Measurements from ENCODE around the gene CCL16.
A peak's percentile ranks its signal among the peaks of the same experiment; 100 is the strongest.

CCL16 gene

DNA sequence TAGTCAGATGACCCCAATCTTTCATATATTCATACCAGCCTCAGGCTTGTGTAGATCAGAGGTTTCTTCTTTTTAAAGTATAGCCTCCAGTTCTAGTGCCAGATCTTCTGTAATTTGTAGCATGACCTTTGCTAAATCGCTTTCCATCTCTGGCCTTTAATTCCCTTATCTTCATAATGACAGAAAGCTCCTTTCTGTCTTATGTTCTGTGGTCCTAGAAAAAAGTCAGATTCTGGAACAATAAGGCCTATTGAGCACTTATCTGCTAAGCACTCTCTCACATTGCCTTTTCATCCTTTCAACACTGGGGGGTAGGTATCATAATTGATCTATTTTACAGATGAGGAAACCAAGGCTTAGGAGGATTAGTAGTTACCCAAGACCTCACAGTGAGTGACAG is 9.2 kb downstream of the CCL16 start:
- no peak for TF ChIP-seq SPI1 (IDR thresholded peaks at IDR 0.05; ENCODE audit: borderline replicate concordance, low read depth)
- TF ChIP-seq, protein P1, sequence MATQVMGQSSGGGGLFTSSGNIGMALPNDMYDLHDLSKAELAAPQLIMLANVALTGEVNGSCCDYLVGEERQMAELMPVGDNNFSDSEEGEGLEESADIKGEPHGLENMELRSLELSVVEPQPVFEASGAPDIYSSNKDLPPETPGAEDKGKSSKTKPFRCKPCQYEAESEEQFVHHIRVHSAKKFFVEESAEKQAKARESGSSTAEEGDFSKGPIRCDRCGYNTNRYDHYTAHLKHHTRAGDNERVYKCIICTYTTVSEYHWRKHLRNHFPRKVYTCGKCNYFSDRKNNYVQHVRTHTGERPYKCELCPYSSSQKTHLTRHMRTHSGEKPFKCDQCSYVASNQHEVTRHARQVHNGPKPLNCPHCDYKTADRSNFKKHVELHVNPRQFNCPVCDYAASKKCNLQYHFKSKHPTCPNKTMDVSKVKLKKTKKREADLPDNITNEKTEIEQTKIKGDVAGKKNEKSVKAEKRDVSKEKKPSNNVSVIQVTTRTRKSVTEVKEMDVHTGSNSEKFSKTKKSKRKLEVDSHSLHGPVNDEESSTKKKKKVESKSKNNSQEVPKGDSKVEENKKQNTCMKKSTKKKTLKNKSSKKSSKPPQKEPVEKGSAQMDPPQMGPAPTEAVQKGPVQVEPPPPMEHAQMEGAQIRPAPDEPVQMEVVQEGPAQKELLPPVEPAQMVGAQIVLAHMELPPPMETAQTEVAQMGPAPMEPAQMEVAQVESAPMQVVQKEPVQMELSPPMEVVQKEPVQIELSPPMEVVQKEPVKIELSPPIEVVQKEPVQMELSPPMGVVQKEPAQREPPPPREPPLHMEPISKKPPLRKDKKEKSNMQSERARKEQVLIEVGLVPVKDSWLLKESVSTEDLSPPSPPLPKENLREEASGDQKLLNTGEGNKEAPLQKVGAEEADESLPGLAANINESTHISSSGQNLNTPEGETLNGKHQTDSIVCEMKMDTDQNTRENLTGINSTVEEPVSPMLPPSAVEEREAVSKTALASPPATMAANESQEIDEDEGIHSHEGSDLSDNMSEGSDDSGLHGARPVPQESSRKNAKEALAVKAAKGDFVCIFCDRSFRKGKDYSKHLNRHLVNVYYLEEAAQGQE (IDR thresholded peaks at IDR 0.05; ENCODE audit: insufficient replicate concordance, low read depth): no peak
- TF ChIP-seq, protein P2, sequence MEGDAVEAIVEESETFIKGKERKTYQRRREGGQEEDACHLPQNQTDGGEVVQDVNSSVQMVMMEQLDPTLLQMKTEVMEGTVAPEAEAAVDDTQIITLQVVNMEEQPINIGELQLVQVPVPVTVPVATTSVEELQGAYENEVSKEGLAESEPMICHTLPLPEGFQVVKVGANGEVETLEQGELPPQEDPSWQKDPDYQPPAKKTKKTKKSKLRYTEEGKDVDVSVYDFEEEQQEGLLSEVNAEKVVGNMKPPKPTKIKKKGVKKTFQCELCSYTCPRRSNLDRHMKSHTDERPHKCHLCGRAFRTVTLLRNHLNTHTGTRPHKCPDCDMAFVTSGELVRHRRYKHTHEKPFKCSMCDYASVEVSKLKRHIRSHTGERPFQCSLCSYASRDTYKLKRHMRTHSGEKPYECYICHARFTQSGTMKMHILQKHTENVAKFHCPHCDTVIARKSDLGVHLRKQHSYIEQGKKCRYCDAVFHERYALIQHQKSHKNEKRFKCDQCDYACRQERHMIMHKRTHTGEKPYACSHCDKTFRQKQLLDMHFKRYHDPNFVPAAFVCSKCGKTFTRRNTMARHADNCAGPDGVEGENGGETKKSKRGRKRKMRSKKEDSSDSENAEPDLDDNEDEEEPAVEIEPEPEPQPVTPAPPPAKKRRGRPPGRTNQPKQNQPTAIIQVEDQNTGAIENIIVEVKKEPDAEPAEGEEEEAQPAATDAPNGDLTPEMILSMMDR (IDR thresholded peaks at IDR 0.05; ENCODE audit: insufficient read depth, low read length): no peak
- no peak for TF ChIP-seq GABPA (IDR thresholded peaks at IDR 0.05; ENCODE audit: low read depth)
- no peak for TF ChIP-seq POLR2AphosphoS5 (IDR thresholded peaks at IDR 0.05; ENCODE audit: low read depth)
- H3K27me3 ChIP-seq (ENCODE audit: insufficient read depth, poor library complexity, severe bottlenecking): no peaks in the 10 kb centered on the region
- DNase-seq (ENCODE audit: low read depth in 1 of 2, low spot score in 1 of 2): no peak
- H3K27ac ChIP-seq (replicated peaks): no peak overlapping the region
- H3K4me3 ChIP-seq (replicated peaks; ENCODE audit: insufficient read depth, low read length): no peak overlapping the region

DNA sequence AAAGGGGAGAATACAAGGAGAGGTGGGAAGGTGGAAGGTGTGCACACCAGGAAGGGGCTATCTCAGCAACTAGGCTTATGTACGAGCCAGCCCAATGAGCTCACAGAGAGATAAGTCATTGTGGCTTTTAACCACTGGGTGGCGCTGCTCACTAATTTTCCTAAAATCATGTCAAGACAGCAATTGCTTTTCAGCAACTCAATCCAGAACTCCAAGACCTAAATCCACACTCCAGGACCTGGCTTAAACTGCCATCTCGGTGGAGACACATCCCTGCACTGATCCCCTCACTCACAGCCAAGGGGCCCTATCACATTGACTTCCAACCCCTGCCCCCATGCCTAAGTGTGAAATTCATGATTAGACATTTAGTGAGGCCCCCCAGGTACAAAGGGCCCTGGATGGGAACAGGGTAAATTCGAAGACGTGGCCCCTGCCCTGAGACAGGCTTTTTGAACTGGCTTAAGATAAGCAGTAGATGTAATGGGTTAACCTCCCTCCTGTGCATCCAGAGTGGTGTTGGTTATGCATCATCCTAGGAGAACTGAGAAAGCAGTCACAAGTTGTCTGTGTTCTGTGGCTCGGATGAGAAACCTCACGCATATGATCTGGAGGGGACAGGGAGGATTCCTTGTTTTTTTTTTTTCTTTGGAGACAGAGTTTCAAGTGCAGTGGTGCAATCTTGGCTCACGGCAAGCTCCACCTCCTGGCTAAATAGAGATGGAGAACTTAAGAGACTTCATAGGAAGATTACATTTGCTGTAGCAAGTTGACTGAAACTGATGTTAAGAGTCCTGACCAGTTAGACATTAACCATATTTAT is 11.5 kb downstream of the CCL16 start:
- Histone ChIP-seq H3K27me3 (ENCODE audit: insufficient read depth, poor library complexity, severe bottlenecking) (no peaks in the 10 kb centered on the region), H3K4me3 (replicated peaks; ENCODE audit: insufficient read depth, low read length) (no peak overlapping the region), H3K27ac (replicated peaks) (no peak overlapping the region)
- TF ChIP-seq, protein P1 (IDR thresholded peaks at IDR 0.05; ENCODE audit: insufficient replicate concordance, low read depth): no peak
- TF ChIP-seq, protein P2 (IDR thresholded peaks at IDR 0.05; ENCODE audit: insufficient read depth, low read length): peak; percentile 82
- no peak for TF ChIP-seq GABPA (IDR thresholded peaks at IDR 0.05; ENCODE audit: low read depth)
- TF ChIP-seq POLR2AphosphoS5 (IDR thresholded peaks at IDR 0.05; ENCODE audit: low read depth): no peak
- DNase-seq (ENCODE audit: low read depth in 1 of 2, low spot score in 1 of 2): peak; percentile 38 to 81

DNA sequence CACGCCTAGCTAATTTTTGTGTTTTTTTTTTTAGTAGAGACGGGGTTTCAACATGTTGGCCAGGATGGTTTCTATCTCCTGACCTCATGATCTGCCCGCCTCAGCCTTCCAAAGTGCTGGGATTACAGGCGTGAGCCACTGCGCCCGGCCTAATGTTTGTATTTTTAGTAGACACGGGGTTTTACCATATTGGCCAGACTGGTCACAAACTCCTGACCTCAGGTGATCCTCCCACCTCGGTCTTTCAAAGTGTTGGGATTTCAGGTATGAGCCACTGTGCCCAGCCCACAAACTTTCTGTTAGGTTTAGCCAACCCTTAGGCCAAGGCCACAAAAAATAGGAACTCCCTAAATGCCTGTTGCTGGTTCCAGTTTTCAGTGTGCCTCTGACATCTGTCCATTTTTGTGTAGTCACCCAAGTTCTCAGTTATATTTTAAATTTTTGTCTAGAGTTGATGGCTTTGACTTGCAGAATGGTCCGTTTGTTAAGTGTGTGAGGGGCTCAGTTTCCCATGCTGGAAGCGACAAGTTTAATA is 12.7 kb downstream of the CCL16 start:
- Histone ChIP-seq H3K27ac (replicated peaks) (no peak overlapping the region), H3K27me3 (ENCODE audit: insufficient read depth, poor library complexity, severe bottlenecking) (no peaks in the 10 kb centered on the region), H3K4me3 (replicated peaks; ENCODE audit: insufficient read depth, low read length) (no peak overlapping the region)
- no peak for DNase-seq (ENCODE audit: low read depth in 1 of 2, low spot score in 1 of 2)
- TF ChIP-seq SPI1 (IDR thresholded peaks at IDR 0.05; ENCODE audit: borderline replicate concordance, low read depth) (peak; percentile 63; the same call in 1 of the 2 replicates), POLR2AphosphoS5 (IDR thresholded peaks at IDR 0.05; ENCODE audit: low read depth) (no peak), GABPA (IDR thresholded peaks at IDR 0.05; ENCODE audit: low read depth) (no peak)
- TF ChIP-seq, protein P2 (IDR thresholded peaks at IDR 0.05; ENCODE audit: insufficient read depth, low read length): no peak
- TF ChIP-seq, protein P1 (IDR thresholded peaks at IDR 0.05; ENCODE audit: insufficient replicate concordance, low read depth): no peak
